ENCODE results near the gene ADAMTS14.

Gene ADAMTS14

DNA sequence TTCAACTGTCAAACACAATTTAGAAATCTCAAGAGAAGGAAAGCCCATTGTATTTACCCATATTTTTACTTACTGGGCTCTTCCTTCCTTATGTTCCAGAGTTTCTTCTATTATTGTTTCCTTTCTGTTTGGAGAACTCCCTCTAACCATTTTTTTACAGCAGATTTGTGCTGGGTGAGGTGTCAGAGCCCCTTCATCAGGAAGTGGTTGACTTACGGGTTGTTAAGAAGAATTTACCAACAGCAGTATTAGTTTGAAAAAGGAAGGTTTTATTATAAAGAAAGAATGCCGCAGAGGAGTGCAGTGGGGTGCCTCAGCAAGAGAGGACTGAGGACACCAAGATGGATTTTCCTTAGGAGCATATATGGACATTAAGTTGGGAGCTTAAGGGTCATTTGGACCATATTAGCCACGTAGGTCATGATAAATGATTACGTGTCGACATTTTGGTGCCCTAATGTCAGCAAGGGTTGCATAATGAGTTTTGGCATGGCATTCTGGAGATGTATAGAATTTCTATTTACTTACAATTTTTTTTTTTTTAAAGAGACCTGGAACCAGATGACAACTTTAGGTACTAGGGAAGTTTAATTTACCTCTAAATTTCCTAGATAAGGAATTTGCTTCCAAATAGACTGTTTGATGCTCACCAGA is 119.2 kb downstream of the ADAMTS14 start:
- DNase-seq: no peak

DNA sequence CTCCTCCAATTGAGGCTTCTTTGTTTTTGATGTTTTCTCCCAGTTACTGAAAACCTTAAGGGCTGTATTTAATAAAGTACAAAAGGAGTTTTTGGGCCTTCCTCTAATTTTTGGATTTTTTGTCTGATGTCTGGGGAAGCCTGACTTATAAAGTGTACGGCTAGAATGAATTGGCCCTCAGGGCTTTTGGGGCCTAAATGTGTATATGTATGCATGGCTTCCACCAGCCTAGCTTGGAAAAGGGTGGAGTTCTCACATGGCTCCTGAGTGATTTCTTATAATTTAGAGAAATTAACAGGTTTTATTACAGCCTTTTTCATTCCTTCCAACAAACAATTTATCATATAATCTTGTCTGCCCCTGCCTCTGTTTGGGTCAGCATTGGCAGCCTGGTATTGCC is 123.3 kb downstream of the ADAMTS14 start:
- DNase-seq: no peak

DNA sequence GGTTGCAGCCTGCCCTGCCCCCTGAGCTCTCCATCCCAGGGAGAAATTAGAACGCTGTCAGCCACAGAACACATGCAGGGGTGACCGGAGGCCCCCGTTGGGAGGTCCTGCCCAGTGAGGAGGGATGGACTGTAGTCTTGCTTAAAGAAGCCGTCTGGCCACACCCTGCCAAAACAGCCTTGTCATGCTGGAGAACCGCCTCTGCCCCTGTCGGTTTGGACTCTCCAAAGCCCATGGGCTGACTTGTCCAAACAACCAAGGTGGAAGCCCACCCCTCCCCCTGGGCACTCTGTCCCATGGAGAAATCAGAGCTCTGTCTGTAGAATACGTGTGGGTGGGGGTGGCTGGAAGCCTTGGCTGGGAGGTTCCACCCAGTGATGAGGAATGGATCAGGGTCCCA is 125.5 kb downstream of the ADAMTS14 start:
- DNase-seq: no peak

- no peak for DNase-seq
Observed at GRCh38 chr10:70799124-70799523, 126.8 kb downstream of the ADAMTS14 start.

- no peak for DNase-seq
Observed at GRCh38 chr10:70801854-70802253, 129.5 kb downstream of the ADAMTS14 start.

DNA sequence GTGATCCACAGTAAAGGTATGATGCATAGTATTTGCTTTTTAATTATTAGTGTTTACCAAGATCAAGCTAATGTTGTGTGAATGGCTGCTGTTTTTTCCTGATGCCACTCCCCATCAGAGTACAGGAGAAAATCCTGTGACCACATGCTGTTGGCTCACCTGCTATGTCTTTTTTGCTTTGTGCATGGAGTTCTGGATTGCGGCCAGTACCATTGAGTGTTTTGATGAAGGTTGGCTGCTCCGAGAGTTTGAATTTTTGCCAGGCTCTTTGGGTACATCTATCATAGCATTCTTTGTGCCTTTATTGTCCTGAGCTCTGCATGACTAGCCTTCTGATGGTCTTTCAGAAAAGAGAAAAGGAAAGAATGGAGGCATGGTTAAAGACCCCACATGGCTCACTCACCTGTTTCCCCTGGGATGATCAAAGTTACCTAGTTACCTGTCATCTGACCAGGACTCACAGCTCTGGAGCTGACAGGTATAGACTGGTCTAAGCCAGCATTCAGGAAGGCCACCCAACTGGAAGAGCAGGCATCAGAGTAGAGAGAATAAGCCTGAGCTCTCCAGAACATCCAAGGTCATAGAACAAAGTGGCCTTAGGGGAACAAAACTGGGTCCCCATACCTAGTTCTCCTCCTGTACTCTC is 131.6 kb downstream of the ADAMTS14 start:
- DNase-seq: no peak

DNA sequence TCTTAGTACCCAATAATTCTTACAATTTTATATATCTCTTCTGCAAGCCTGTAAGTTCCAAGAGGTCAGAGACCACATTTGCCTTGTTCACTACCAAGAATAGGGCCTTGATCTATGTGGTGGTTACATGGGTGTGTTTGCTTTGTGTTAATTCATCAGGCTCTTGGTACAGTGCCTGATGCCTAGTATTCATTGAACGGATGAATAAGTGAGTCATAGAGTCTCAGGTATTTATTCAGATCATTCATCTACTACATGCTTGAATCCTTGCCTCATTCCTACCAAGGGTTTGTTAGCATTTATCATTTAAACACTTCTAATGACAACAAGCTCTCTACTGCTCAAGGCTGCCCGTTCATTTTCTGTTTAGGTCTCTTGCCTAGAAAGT is 132.1 kb downstream of the ADAMTS14 start:
- DNase-seq: no peak

- no peak for DNase-seq
Observed at GRCh38 chr10:70805619-70806215, 133.4 kb downstream of the ADAMTS14 start.

GRCh38 chr10:70806841-70807240 is 134.5 kb downstream of the ADAMTS14 start:
- DNase-seq: no peak

DNA sequence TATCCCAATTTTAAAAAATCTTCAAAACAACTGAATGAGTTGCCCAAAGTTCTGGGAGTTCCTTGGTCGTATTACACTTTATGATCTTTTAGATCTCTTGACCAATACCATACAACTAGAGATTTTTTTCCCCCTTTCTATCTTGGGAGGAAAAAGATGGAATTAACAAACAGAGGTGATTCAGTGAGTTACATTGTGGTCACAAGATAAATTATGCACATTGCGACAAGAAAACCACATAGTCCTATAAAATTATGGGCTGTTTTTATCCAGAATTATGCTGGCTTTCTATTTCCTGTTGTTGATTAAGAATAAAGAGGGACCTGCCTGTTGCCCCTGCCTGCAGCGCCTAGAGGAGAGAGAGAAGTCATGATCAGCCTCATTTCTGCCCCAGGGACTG is 135.2 kb downstream of the ADAMTS14 start:
- no peak for DNase-seq

- DNase-seq: no peak
Observed at GRCh38 chr10:70809011-70809611, 136.8 kb downstream of the ADAMTS14 start.

- DNase-seq: no peak
Observed at GRCh38 chr10:70809726-70810125, 137.4 kb downstream of the ADAMTS14 start.

DNA sequence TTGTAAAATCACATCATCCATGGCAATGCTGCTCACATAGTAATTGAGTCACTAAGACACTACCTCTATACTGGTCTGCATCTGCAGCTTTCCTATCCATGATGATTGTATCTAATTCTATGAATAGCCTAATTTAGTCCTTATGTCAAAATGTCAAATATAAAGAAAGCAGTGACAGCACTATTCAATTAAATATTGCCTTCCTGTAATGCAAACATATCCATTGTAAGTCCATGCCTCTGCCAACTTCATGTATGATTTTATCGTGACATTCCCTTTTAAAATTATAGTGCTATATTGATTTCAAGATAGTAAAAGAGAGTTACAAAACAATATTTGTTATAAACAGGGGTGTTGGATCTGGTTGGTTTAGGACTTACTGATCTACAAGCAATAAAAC is 138.7 kb downstream of the ADAMTS14 start:
- no peak for DNase-seq

DNA sequence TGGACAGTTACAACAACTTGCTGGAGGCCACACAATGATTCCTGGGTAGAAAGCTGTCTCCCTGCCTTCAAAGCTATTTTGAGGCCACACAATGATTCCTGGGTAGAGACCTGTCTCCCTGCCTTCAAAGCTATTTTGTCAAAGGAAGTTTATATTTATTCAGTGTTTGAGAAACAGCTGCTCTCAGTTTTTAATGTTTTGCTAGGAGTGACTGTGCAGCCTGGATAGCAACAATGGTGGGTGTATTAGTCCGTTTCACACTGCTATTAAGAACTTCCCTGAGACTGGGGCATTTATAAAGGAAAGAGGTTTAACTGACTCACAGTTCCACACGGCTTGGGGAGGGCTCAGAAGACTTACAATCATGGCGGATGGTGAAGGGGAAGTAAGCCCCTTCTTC is 139.6 kb downstream of the ADAMTS14 start:
- DNase-seq: no peak
